BE2C (cell line): ENCODE measurements around the gene PNMA6A. TPM values are rescaled to one million over a fixed set of nuclear protein-coding genes. Genes with fewer than 3 reads are reported as not detected.
"Not testable (repeated sequence)": the region's sequence is repeated elsewhere in the genome, so short reads cannot be mapped to it uniquely, and the experiment has no call there.

ENCODE experiments used
- DNase-seq: peaks from one replicate; pipeline ENCODE4 v3.0.0-alpha.2; 2020
- H3K27me3 ChIP-seq: fragments of 250-450 bp; sonication (Bioruptor Pico); 2 replicates; pipeline ENCODE4 v1.5.1; 2020; ENCODE audit warnings: mild to moderate bottlenecking
- H3K36me3 ChIP-seq: fragments of 250-450 bp; sonication (Bioruptor Pico); 2 replicates; pipeline ENCODE4 v1.5.1; 2020; ENCODE audit warnings: mild to moderate bottlenecking
- H3K4me1 ChIP-seq: fragments of 250-450 bp; sonication (Bioruptor Pico); 2 replicates; pipeline ENCODE4 v1.5.1; 2020
- H3K4me3 ChIP-seq: 2 replicates; pipeline ENCODE4 v1.5.1; 2011; ENCODE audit warnings: low read depth, low read length
- H3K9me3 ChIP-seq: fragments of 250-450 bp; sonication (Bioruptor Pico); 2 replicates; pipeline ENCODE4 v1.5.1; 2020
- polyA plus RNA-seq: library from polyadenylated mRNA; unstranded; fragments of >200 nt; gene quantifications from one replicate; pipeline ENCODE4 v1.2.1, GENCODE V29; 2012; ENCODE audit warnings: low read depth, missing spikeins; ENCODE audit not compliant: insufficient read length, insufficient read depth
- TF ChIP-seq, protein P1 (sequence below): IDR thresholded peaks from 2 replicates; pipeline ENCODE4 v1.5.1; 2012; ENCODE audit warnings: mild to moderate bottlenecking, low read depth, low read length

PNMA6A gene
- polyA plus RNA-seq = 8.5 TPM

- H3K9me3 ChIP-seq, H3K4me3 ChIP-seq, DNase-seq, H3K27me3 ChIP-seq, H3K36me3 ChIP-seq, H3K4me1 ChIP-seq: not testable (repeated sequence)
Measured at GRCh38 chrX:153071909-153072583, at the start of gene PNMA6A. TSS of gene PNMA6A (plus strand) at chrX:153072454. CDS start at chrX:153073063, 609 bp downstream.

DNA sequence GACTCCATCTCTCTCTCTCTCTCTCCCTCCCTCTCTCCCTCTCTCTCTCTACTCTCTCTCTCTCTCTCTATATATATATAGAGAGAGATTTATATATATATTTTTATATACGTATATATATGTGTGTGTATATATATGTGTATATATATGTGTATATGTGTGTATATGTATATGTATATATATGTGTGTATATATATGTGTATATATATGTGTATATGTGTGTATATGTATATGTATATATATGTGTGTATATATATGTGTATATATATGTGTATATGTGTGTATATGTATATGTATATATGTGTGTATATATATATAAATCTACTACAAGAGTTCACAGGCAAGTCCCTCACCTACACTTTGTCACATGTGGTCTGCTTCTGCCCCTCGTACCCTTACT is 45.8 kb upstream of the PNMA6A start:
- H3K4me3 ChIP-seq, DNase-seq, H3K9me3 ChIP-seq, H3K27me3 ChIP-seq, H3K4me1 ChIP-seq, H3K36me3 ChIP-seq: not testable (repeated sequence)

DNA sequence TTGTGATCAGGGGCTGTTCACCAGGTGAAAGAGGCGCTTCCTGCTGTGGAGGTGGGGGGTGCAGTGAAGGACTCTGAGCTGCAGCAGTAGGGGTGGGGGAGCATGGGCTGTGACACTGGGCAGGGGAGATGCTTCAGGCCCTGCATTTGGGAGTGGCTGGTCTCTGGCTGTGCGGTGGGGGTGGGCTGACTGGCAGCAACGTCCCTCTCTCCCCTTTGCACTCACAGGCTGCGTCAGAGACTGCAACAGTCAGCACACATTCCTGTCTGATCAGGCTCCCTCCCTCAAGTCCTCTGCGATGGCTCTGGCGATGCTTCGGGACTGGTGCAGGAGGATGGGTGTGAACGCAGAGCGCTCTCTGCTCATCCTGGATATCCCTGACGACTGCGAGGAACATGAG is 43.8 kb upstream of the PNMA6A start:
- not testable (repeated sequence) for H3K36me3 ChIP-seq, DNase-seq, H3K9me3 ChIP-seq, H3K27me3 ChIP-seq, H3K4me1 ChIP-seq, H3K4me3 ChIP-seq

DNA sequence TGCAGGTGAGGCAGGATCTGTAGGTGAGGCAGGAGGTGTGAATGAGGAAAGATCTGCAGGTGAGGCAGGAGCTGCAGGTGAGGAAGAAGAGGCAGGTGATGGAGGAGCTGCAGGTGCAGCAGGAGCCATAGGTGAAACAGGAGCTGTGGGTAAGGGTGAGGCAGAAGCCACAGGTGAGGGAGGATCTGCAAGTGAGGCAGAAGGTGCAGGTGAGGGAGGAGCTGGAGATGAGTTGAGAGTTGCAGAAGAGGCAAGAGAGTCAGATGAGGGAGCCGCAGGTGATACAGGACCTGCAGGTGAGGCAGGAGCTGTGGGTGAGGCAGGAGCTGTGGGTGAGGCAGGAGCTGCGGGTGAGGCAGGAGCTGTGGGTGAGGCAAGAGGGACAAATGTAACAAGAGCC is 43.1 kb upstream of the PNMA6A start:
- Histone ChIP-seq H3K9me3 (no peaks in the 10 kb centered on the region), H3K36me3 (no peaks in the 10 kb centered on the region), H3K27me3 (no peaks in the 10 kb centered on the region), H3K4me3 (no peak overlapping the region), H3K4me1 (no peaks in the 10 kb centered on the region)
- TF ChIP-seq, protein P1, sequence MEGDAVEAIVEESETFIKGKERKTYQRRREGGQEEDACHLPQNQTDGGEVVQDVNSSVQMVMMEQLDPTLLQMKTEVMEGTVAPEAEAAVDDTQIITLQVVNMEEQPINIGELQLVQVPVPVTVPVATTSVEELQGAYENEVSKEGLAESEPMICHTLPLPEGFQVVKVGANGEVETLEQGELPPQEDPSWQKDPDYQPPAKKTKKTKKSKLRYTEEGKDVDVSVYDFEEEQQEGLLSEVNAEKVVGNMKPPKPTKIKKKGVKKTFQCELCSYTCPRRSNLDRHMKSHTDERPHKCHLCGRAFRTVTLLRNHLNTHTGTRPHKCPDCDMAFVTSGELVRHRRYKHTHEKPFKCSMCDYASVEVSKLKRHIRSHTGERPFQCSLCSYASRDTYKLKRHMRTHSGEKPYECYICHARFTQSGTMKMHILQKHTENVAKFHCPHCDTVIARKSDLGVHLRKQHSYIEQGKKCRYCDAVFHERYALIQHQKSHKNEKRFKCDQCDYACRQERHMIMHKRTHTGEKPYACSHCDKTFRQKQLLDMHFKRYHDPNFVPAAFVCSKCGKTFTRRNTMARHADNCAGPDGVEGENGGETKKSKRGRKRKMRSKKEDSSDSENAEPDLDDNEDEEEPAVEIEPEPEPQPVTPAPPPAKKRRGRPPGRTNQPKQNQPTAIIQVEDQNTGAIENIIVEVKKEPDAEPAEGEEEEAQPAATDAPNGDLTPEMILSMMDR = no peak
- DNase-seq = no peak

DNA sequence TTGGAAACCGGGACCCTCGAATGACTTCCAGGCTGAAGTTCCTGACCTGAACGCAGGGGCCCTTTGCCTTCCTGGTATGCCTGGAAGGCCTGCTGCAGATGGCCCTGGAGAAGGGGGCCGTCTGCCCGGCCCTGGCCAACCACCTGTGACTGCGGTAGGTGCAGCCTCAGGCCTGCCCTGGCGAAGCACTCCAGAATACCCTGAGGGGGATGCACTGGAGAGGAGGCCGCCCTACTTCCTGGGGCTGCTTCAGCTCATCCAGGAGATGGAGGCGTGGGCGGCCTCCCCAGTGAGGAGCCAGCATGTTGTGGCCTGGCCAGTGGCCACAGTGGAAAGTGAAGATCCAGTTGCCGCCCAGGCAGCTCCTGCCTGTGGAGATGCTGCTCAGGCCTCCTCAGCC is 42.4 kb upstream of the PNMA6A start:
- Histone ChIP-seq H3K36me3 (no peaks in the 10 kb centered on the region), H3K4me3 (no peak overlapping the region), H3K4me1 (no peaks in the 10 kb centered on the region), H3K27me3 (no peaks in the 10 kb centered on the region), H3K9me3 (no peaks in the 10 kb centered on the region)
- no peak for DNase-seq
- TF ChIP-seq, protein P1 = no peak

DNA sequence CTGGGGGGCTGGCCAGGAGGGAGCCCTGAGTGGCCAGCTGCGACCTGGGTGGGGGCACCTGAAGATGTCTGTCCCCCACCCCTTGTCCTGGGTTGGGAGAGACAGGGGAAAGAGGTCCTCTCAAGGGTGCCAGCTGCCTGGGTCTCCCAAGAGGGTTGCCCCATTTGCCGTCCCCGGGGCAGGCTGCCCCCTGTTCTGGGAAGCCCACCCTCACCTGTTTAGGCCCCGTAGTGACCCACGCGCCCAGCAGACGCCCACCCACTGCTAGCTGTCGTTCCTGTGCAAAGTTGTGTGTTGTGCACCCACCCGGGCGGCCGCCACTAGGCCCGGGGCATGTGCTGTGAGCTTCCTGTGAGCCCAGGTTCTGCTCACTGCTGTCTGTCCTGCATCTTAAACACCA is 41.5 kb upstream of the PNMA6A start:
- TF ChIP-seq, protein P1 = no peak
- no peaks in the 10 kb centered on the region for H3K36me3 ChIP-seq
- H3K9me3 ChIP-seq = no peaks in the 10 kb centered on the region
- H3K4me1 ChIP-seq = no peaks in the 10 kb centered on the region
- no peak for DNase-seq
- no peak overlapping the region for H3K4me3 ChIP-seq
- H3K27me3 ChIP-seq = no peaks in the 10 kb centered on the region

DNA sequence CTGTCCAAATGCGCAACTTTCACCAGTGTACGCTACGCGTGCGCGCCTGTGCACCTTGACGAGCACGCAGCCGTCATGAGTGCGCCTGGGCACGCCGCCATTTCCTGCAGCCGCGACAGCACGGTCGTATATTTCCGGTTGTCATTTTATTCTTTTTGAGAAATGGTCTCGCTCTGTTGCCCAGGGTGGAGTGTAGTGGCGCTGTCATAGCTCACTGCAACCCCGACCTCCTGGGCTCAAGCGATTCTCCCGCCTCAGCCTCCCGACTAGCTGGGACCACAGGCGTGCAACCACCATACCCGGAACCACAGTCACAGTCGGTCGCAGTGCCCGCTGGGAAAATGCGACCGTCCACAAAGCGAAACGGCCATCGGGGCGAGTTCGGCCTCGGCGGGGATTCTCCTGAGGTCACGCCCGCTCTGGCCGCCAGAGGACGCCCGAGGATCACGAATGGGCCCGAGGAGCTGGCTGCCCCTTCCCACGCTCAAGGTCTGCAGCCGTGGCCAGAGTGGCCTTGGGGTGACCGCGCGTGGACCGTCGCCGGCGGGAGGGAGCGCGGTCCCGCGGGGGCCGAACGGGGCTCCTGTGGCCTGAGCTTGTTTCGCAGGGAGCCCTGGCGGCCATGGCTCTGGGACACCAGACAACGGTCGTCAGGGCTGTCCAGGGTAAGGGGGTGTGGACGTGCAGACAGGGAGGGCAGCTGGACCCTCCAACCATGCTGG is 39.7 kb upstream of the PNMA6A start:
- DNase-seq = peak; percentile 67
- Histone ChIP-seq H3K9me3 (no peaks in the 10 kb centered on the region), H3K27me3 (no peaks in the 10 kb centered on the region), H3K36me3 (no peaks in the 10 kb centered on the region), H3K4me1 (no peaks in the 10 kb centered on the region), H3K4me3 (peak overlapping the region; percentile 26)
- TF ChIP-seq, protein P1 = peak; percentile 64
